OCI-LY3 (cell line): ENCODE results near the gene SMYD3.

Experiments used
- H2AFZ ChIP-seq: fragments of 200-600, 300-600 bp; shearing (Covaris generic); 2 replicates; pipeline ENCODE4 v1.6.0; 2014; ENCODE audit warnings: antibody characterized with exemption, low read depth, low read length
- H3K27ac ChIP-seq: fragments of 200-600, 300-600 bp; sonication (generic); 2 replicates; pipeline ENCODE4 v1.5.1; 2014; ENCODE audit warnings: mild to moderate bottlenecking, low read length, moderate library complexity, mixed read lengths
- H3K27me3 ChIP-seq: fragments of 200-600, 300-600 bp; sonication (generic); 2 replicates; pipeline ENCODE4 v1.6.1; 2014; ENCODE audit warnings: low read depth, low read length, mixed read lengths
- H3K36me3 ChIP-seq: fragments of 200-600, 300-600 bp; sonication (generic); replicated peaks from 2 replicates; pipeline ENCODE3; 2014; ENCODE audit warnings: low read depth, low read length, mixed read lengths
- H3K4me1 ChIP-seq: fragments of 300-600, 200-600 bp; sonication (generic); 2 replicates; pipeline ENCODE4 v1.6.1; 2014; ENCODE audit warnings: low read length, mixed read lengths
- H3K4me2 ChIP-seq: fragments of 200-600, 300-600 bp; sonication (generic); 2 replicates; pipeline ENCODE4 v1.6.1; 2014; ENCODE audit warnings: low read length, mixed read lengths
- H3K4me3 ChIP-seq: fragments of 300-600, 200-600 bp; sonication (generic); 2 replicates; pipeline ENCODE4 v1.5.1; 2014; ENCODE audit warnings: antibody characterized with exemption, mild to moderate bottlenecking, low read length, moderate library complexity
- H3K79me2 ChIP-seq: fragments of 300-600, 200-600 bp; shearing (Covaris generic); 2 replicates; pipeline ENCODE4 v1.6.1; 2014; ENCODE audit warnings: mild to moderate bottlenecking, low read length, mixed read lengths
- H3K9ac ChIP-seq: fragments of 300-600, 200-600 bp; shearing (Covaris generic); 2 replicates; pipeline ENCODE4 v1.6.0; 2014; ENCODE audit warnings: mild to moderate bottlenecking, low read length, moderate library complexity
- H3K9me3 ChIP-seq: fragments of 200-600, 300-600 bp; shearing (Covaris generic); 2 replicates; pipeline ENCODE4 v1.6.1; 2014; ENCODE audit warnings: low read length, mixed read lengths; ENCODE audit not compliant: insufficient read depth
- H4K20me1 ChIP-seq: fragments of 200-600, 300-600 bp; sonication (generic); 2 replicates; pipeline ENCODE4 v1.6.1; 2016; ENCODE audit warnings: low read length, mixed read lengths; ENCODE audit not compliant: insufficient read depth
- EZH2phosphoT487 ChIP-seq: fragments of 200-600 bp; shearing (Covaris generic); IDR thresholded peaks from 2 replicates; pipeline ENCODE4 v1.6.1; 2018; ENCODE audit warnings: antibody characterized with exemption, mixed run types, low read depth
- TF ChIP-seq, protein P1 (sequence below): fragments of 200-600, 300-600 bp; sonication (generic); IDR thresholded peaks from 2 replicates; pipeline ENCODE4 v1.5.1; 2014; ENCODE audit warnings: antibody characterized with exemption, low read length, low read depth

The SMYD3 gene

DNA sequence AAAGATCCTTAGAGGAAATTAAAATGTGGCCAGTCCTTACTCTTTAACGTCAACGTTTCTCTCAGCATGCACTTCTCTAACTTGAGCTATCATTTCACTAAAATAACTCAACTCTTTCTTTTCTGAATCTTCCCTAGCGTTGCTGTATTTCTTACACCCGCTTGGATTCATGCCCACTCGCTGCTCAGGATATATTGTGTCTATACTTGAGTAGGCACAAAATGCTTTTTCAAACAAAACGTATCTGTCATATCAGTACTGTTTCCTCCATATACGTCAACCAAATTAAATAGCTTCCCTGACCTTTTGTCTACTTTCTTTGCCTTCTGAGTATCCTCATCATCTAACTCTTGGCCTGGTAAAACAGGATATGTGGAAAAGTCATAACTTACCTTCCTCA, 549.7 kb downstream of the SMYD3 start:
- H3K4me3 ChIP-seq = no peak overlapping the region
- H4K20me1 ChIP-seq = no peaks in the 10 kb centered on the region
- H3K9me3 ChIP-seq = no peaks in the 10 kb centered on the region
- H3K27me3 ChIP-seq = no peaks in the 10 kb centered on the region
- TF ChIP-seq, protein P1, sequence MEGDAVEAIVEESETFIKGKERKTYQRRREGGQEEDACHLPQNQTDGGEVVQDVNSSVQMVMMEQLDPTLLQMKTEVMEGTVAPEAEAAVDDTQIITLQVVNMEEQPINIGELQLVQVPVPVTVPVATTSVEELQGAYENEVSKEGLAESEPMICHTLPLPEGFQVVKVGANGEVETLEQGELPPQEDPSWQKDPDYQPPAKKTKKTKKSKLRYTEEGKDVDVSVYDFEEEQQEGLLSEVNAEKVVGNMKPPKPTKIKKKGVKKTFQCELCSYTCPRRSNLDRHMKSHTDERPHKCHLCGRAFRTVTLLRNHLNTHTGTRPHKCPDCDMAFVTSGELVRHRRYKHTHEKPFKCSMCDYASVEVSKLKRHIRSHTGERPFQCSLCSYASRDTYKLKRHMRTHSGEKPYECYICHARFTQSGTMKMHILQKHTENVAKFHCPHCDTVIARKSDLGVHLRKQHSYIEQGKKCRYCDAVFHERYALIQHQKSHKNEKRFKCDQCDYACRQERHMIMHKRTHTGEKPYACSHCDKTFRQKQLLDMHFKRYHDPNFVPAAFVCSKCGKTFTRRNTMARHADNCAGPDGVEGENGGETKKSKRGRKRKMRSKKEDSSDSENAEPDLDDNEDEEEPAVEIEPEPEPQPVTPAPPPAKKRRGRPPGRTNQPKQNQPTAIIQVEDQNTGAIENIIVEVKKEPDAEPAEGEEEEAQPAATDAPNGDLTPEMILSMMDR = no peak
- no peak for TF ChIP-seq EZH2phosphoT487
- H2AFZ ChIP-seq = no peak overlapping the region
- peaks cover 22% of the 10 kb centered on the region for H3K4me1 ChIP-seq
- no peaks in the 10 kb centered on the region for H3K79me2 ChIP-seq
- H3K4me2 ChIP-seq = no peak overlapping the region
- H3K27ac ChIP-seq = no peak overlapping the region
- no peaks in the 10 kb centered on the region for H3K36me3 ChIP-seq
- no peak overlapping the region for H3K9ac ChIP-seq

DNA sequence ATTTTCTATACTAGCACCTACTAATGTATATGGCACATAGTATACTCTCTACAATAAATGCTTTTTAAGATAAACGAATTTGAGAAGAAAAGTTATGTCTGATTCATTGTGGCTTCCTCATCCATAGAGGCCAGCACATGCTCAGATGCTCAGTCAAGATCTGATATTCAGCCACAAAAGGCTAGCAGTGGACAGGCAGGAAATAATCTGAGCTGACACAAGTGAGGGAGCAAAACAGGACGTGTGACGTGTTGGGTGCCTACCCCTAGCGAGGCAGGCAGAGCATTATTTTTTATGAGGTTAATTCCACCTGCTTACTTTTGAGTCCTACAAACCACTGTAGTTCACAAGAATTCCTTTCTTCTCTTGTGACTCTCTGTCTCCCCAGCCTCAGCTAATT, 550.9 kb downstream of the SMYD3 start:
- no peaks in the 10 kb centered on the region for H4K20me1 ChIP-seq
- no peaks in the 10 kb centered on the region for H3K27me3 ChIP-seq
- no peaks in the 10 kb centered on the region for H3K9me3 ChIP-seq
- H3K4me3 ChIP-seq = no peak overlapping the region
- H3K4me2 ChIP-seq = no peak overlapping the region
- no peaks in the 10 kb centered on the region for H3K36me3 ChIP-seq
- no peak overlapping the region for H3K27ac ChIP-seq
- no peaks in the 10 kb centered on the region for H3K79me2 ChIP-seq
- TF ChIP-seq EZH2phosphoT487 = no peak
- TF ChIP-seq, protein P1 = no peak
- H2AFZ ChIP-seq = no peak overlapping the region
- H3K9ac ChIP-seq = no peak overlapping the region
- H3K4me1 ChIP-seq = peaks cover 23% of the 10 kb centered on the region

DNA sequence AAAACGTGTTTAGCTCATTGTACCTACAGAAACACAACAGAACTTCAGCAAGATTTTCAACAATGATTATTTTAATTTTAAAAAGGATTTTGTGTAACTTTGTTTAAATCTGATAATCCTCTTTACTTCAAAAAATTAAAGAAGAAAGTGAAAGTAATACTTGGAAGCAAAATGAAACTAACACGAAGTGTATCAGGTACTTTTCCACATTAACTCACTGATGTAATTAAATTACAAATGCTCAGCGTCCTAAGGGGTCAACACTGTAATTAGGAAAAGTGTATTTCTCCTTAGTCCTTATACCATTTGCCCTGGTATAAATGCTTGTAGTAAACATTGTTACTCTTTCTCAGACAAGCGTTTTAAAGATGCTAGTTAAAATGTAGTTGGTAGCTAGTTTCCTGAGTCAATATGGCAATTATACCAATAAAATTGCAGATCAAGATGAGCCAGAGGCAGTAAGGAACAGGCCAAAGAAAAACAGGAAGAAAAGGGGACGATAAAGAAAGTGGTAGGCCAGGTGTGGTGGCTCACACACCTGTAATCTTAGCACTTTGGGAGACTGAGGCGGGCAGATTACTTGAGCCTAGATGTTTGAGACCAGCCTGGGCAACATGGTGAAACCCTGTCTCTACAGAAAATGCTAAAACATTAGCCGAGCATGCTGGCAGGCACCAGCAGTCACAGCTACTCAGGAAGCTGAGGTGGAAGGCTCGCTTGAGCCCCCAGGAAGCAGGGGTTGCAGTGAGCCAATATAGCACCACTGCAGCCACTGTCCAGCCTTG, 553.0 kb downstream of the SMYD3 start:
- Histone ChIP-seq H3K27ac (peak overlapping the region; percentile 33), H3K27me3 (no peaks in the 10 kb centered on the region), H3K4me2 (peak overlapping the region; percentile 85), H3K4me1 (peaks cover 23% of the 10 kb centered on the region), H3K79me2 (no peaks in the 10 kb centered on the region), H3K9ac (peak overlapping the region; percentile 66), H3K9me3 (no peaks in the 10 kb centered on the region), H3K4me3 (peak overlapping the region; percentile 67), H2AFZ (peak overlapping the region; percentile 57), H4K20me1 (no peaks in the 10 kb centered on the region), H3K36me3 (no peaks in the 10 kb centered on the region)
- TF ChIP-seq EZH2phosphoT487 = no peak
- TF ChIP-seq, protein P1 = no peak

DNA sequence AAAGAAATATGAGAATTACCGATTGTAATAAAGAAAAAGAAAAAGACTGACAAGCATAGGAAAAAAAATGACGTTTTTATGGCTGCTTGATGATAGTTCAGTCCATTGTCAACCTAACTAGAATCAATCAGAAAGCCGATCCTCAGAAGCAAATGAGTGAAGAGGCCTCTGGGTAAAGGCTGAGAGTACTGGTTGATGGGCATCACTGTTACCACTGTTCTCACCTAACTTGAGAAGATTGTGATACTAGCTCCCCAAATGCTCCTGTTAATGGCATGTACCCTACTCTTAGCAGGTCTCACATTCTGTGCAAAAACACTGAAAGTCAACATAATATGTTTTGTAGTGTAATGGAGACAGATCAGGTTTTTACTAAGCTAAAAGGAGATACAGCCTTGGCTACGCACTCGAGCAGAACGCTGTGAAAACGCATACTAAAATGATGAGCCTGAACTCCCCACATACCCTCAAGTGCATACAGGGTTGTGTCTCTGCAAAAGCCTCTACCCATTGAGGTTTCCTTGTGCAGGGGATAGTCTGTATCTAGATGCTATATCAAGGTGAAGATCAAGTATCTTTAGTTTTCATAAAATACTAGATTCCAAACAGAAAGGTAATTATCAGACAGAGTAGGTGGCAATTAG, 554.6 kb downstream of the SMYD3 start:
- TF ChIP-seq EZH2phosphoT487 = no peak
- TF ChIP-seq, protein P1 = no peak
- H2AFZ ChIP-seq = no peak overlapping the region; the same call in 1 of the 2 replicates
- H3K27me3 ChIP-seq = no peaks in the 10 kb centered on the region
- no peaks in the 10 kb centered on the region for H4K20me1 ChIP-seq
- H3K9me3 ChIP-seq = no peaks in the 10 kb centered on the region
- H3K4me2 ChIP-seq = peak overlapping the region; percentile 85
- 0 out of 2 replicates have a peak overlapping the region, but pooled peaks have one; percentile 67 for H3K4me3 ChIP-seq
- H3K27ac ChIP-seq = no peak overlapping the region
- no peak overlapping the region for H3K9ac ChIP-seq
- no peaks in the 10 kb centered on the region for H3K79me2 ChIP-seq
- no peaks in the 10 kb centered on the region for H3K36me3 ChIP-seq
- H3K4me1 ChIP-seq = peaks cover 23% of the 10 kb centered on the region
